ENCODE data around the gene RAD51D.
A peak's percentile ranks its signal among the peaks of the same experiment; 100 is the strongest.

RAD51D gene

DNA sequence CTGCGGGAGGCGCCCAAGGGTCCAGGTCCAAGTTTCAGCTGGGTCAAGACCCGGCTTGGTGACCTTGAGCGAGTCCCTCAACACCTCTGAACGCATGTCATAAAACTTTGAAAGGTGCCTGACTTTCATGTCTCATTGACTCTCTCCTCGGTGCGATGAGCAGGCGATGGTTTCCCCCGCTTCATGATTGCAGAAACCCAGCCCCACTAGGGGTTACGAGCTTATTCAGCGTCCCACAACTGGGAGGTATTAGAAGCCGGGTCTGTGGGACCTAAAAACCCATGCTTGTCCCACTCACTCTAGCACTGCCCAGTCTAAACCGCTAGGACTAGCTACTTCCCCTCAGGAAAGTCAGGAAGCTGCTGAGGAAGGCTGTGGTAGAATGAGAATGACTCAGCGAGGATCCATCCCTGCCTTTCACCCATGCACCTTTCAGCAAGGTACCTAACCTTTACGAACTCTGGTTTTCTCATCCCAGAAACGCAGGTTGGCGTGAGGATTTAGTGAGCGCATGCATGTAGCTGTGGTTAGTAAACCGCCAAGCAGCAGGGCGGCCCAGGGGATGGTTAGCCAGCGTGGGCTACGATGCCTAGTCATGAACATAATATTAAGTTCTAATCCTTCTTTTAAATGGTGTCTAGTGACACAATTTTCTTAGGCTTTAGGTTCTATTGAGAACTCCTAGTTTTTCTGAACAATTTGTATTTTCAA, 29.9 kb downstream of the RAD51D start:
- peak; percentile 63 for DNase-seq

GRCh38 chr17:35088881-35089585, 30.6 kb downstream of the RAD51D start:
- DNase-seq: peak; percentile 92

- DNase-seq: peak; percentile 42
These were observed 31.2 kb downstream of the RAD51D start for GRCh38 chr17:35088356-35088880.

- DNase-seq: peak; percentile 36
These were observed 31.8 kb downstream of the RAD51D start for GRCh38 chr17:35087731-35088355.

DNA sequence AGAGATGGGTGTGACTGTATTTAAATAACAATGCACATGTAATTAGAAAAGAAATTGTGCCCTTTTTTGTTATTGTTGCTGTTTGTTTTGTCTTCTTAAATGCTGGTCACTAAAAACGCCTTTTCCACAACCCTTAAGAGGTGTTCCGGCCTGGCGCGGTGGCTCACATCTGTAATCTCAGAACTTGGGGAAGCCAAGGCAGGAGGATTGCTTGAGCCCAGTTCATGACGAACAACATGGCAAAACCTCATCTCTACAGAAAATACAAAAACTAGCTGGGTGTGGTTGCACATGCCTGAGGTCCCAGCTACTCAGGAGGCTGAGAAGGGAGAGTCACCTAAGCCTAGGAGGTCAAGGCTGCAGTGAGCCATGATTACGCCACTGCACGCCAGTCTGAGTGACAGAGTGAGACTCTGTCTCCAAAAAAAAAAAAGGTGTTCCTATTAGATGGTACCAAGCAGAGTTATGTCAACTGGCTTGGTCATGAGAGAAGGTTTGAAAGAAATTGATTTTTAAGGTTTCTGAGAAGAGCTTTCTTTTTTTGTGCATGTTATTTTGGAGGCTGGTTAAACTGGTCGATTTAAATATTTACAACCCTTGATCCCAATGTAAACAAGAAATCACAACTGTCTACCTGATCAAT, 32.6 kb downstream of the RAD51D start:
- no peak for DNase-seq

GRCh38 chr17:35086164-35086563, 33.5 kb downstream of the RAD51D start:
- no peak for DNase-seq

GRCh38 chr17:35084987-35085386, 34.7 kb downstream of the RAD51D start:
- DNase-seq: no peak

- no peak for DNase-seq
These were observed 36.6 kb downstream of the RAD51D start for GRCh38 chr17:35083071-35083470.

DNA sequence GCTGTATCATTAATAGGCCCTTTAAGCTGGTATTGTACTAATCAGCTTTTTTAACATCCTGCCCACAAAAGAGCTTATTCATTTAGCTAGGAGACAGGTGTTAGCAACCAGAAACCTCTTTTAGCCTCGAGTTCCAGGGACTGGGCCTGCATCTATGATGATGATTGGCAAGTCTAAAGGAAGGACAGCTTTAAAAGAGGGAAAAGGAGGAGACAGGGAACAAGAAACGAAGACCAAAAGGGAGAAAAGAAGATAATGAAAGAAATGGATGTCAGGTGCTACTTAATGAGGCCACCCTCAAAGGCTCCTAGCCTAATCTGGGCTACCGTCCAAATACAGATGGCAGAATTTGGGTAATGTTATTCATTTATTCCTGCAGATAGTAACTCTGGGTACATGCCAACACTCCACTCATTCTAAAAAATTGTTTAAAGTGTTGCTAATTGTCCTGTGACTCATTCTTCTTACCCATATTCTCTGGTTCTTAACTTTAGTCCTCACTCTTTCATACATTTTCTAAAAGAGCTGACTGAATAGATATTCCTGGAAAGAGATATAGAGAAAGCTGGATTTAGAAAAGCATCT, 37.5 kb downstream of the RAD51D start:
- DNase-seq: no peak

GRCh38 chr17:35081638-35082037, 38.0 kb downstream of the RAD51D start:
- no peak for DNase-seq

DNA sequence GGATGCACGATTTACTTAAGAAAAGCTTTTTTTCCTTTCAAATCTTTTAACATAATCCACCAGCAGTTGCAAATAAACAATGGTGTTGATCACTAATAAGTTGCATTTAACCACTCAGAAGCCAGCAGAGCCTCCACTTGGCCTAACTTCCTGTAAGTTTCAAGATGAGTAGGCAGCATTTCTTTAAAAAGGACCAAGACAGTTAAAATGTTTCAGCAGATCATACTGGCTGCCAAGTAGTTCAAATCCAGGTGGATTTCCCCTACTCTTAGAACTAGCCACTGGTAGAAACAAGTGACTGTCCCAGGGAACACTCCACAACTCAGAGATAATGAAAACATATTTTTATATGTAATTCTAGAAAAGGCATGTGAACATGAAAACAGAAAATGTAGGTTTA, 39.1 kb downstream of the RAD51D start:
- DNase-seq: no peak

GRCh38 chr17:35079547-35080423, 39.9 kb downstream of the RAD51D start:
- DNase-seq: no peak

DNA sequence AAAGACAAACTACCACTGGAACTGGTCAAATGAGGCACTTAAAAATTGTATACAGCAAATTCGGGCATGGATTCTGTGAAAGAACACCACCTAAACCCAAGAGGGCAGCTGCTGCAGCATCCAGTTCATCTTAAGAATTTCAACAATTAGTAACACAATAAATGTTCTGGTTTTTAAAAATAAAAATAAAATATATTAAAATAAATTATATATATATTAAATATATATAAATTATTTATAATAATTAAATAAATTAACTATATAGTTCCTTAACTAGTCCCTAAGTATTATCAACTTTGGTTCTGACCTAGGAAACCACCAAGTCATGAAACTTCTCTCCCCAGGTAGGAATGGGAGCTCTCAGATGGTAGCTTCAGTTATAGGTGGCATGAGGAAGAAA, 42.8 kb downstream of the RAD51D start:
- no peak for DNase-seq

DNA sequence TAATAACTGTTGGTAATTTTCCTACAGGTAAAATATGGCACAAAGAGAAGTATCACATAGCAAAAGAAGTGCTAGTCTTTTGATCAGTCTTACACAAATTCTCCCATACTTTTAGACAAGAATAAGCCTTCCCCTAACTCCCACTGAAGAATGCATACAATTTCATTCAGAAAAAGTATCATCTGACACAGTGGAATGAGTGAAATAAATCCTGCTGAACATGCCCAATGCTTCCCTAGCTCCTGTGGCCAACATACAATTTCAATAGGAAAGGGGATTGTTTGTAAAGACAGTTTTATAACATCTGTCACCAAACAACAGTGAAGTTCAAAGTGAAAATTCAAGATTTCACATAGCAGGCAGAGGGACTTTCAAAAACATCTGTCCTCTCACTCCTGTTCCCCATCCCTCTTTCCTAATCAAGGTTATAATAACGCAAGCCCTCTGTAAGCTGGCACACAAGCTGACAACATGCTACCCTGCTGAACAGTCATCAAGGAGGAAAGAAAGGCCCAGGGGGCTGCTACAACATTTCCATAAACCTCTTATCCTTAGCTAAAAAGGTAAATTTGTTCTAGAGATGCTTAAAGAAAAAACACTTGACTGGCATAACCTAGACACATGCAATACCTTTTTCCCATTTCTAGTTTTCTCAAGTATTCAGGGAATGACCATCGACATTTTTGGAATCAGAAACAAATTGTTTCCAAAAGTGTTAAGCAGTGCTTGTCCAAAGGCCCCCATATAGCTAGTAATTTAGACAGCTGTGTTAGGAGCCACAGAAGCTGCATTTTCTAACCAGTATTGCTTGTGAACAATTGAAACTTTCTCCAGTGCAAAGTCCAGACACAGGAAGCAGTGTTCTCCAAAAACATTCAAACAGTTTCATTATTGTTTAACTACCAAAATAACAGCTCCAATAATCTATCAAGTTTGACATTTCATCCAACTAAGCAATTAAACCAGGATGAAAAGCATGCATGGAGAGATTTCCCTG, 44.7 kb downstream of the RAD51D start:
- no peak for DNase-seq

DNA sequence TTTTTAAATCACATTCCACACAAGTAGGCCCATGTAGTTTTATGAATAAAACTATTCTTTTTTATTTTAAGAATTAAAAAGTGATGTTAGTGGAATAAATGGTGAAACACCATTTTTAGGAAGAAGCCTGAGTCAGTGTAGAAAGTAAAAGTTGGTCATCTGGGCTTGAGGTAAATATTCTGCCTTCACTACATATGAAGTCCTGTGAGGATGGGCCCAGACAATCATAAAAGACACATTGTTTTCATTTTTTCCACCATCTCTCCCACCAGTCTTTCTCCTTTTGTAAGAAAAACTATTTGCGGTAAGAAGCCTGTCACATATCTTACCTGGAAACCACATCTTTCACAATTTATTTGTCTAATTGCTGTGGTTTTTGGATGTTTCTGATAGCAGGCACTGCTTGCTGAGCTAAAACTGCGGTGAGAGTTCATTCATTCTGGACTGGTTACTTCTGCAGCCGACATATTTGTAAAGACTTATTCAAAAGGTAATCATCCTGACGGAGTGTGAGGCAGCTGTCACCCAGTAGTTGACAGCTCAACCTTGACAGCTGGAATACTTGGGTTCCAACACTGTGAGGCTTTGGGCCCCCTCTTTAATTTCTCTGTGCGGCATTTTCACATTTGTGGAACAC, 45.6 kb downstream of the RAD51D start:
- no peak for DNase-seq

GRCh38 chr17:35073183-35073790, 46.4 kb downstream of the RAD51D start:
- DNase-seq: no peak

DNA sequence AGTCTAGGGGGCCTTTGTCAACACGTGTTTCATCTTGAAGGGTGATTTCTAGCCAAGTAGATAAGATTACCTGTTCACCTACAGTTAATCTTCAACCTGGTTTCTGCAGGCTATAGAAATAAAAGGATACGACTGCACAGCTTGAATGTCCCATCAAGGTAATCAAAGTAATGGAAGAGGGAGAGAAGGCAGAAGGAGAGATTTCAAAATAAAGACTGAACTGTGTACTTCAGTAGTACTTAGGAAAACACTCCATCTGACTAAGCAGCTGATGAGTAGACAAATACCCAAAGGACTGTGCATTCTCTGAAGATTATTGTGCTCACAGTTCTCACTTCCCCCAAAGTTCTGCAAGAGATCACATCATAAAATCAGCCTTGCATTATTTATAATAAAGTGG, 50.3 kb downstream of the RAD51D start:
- no peak for DNase-seq

GRCh38 chr17:35068249-35068648, 51.4 kb downstream of the RAD51D start:
- no peak for DNase-seq

DNA sequence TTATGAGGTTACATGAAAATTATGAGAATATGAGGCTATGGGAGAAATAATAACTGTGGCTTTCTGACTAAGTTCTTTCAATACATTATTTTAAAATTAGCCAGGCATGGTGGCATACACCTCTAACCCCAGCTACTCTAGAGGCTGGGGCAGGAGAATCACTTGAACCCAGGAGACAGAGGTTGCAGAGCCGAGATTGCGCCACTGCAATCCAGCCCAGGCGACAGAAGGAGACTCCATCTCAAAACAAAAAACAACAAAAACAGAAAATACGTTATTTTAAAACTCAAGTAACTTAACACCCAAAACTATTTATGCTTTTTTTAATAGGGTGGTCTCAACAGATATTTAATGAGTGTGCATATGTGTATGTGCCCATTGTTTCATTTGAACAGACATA, 53.8 kb downstream of the RAD51D start:
- no peak for DNase-seq
